ENCODE results near the gene RHBDL3.
A peak's percentile ranks its signal among the peaks of the same experiment; 100 is the strongest.
"Not testable (repeated sequence)": the region's sequence is repeated elsewhere in the genome, so short reads cannot be mapped to it uniquely, and the experiment has no call there.

The RHBDL3 gene

DNA sequence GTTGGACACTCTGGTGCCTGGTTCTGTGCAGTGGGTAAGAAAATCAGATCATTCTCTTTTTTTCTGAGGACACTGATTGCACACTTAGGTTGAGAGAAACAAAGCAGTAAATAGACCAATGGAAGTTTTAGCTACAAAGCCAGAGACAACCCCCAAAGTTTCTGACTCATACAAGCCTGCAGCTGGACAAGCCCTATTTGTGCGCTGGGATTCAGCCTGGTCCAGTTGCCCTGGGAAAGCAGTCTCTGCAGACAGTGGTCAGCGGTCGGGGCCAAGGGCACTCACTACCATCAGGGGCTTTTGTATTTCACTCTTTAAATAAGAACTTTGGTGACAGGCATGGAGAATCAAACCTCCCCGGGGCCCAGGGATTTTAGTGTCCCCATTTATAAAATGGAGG, 6.0 kb upstream of the RHBDL3 start:
- Mint-ChIP-seq H3K27me3 (peaks cover 64 to 91% of the 10 kb centered on the region in 2 donors), H3K9me3 (no peaks in the 10 kb centered on the region), H3K4me3 (no peak overlapping the region), H3K36me3 (no peaks in the 10 kb centered on the region), H3K27ac (no peak overlapping the region), H3K4me1 (peaks cover under 1 to 10% of the 10 kb centered on the region in 2 donors)
- DNase-seq: no peak
- ATAC-seq (replicated peaks): no peak

DNA sequence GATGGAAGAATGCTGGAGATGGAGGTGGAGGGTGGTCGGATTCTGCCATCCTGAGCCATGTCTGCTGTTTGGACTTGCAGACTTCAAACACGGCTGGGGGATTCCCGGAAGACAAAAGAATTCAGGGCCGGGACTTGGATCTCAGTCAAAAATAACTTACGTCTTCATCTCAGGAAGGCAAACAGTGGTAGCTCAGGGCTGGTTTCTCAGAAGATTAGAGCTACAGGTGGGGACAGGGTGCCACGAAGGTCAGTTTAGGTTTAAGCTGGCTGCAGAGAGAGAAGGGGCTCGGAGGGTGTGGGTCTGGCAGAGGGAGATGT, 4.3 kb upstream of the RHBDL3 start:
- no peaks in the 10 kb centered on the region for H3K9me3 Mint-ChIP-seq
- H3K27me3 Mint-ChIP-seq: peaks cover 65 to 82% of the 10 kb centered on the region in 2 donors
- H3K36me3 Mint-ChIP-seq: no peaks in the 10 kb centered on the region

DNA sequence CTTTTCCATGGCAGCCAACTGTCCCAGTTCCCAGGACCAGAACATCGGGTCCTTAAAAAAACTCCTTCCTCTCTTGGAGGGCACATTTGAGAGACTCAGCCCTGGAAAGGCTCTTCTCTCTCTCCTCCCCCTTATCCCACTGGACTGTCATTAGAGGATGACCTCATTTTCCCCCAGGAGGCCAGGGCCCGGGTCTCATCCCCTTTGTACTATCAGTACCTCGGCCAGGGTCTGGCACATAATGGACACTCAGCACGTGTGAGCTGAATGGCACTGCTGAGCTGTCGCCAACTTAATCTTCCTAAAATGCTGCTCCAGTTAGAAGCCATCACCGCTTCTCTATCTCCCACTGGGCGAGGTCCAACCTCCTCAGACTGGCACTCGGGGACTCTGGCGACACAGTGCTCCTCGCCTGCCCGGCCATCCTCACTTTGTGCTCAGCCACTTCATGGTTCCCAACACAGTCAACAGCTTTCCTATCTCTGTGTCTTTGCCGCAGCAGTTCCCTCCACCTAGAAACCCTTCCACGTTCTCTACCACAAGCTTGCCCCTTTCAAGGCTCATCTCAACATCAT, 3.6 kb upstream of the RHBDL3 start:
- Mint-ChIP-seq H3K27ac (no peak overlapping the region), H3K9me3 (no peaks in the 10 kb centered on the region), H3K4me3 (no peak overlapping the region), H3K36me3 (no peaks in the 10 kb centered on the region), H3K4me1 (peaks cover 11 to 24% of the 10 kb centered on the region in 2 donors), H3K27me3 (peaks cover 63 to 78% of the 10 kb centered on the region in 2 donors)
- DNase-seq (no peak), ATAC-seq (replicated peaks) (no peak)

More for the DNA sequence above, 4.3 kb upstream of the RHBDL3 start:
- Mint-ChIP-seq H3K4me1 (peaks cover 6 to 18% of the 10 kb centered on the region in 2 donors), H3K4me3 (no peak overlapping the region), H3K27ac (no peak overlapping the region)
- ATAC-seq (replicated peaks): no peak
- DNase-seq: no peak

DNA sequence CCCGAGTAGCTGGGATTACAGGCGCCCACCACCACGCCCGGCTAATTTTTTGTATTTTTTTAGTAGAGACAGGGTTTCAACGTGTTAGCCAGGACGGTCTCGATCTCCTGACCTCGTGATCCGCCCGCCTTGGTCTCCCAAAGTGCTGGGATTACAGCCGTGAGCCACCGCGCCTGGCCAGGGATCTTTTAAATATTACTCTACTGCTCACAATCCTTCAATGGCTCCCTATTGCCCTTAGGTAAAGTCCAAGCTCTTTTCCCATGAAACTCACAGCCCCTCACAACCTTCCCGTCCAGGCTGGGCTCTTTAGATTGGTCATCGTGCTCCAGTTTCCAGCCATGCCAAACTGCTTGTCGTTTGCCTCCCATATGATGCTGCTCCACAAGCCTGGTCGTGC, 2.1 kb upstream of the RHBDL3 start:
- H3K4me3 Mint-ChIP-seq; H3K27ac Mint-ChIP-seq; DNase-seq; H3K9me3 Mint-ChIP-seq; H3K36me3 Mint-ChIP-seq; ATAC-seq (replicated peaks): not testable (repeated sequence)
- Mint-ChIP-seq H3K27me3 (peaks cover 66 to 74% of the 10 kb centered on the region in 2 donors), H3K4me1 (peaks cover 18 to 36% of the 10 kb centered on the region in 2 donors)

DNA sequence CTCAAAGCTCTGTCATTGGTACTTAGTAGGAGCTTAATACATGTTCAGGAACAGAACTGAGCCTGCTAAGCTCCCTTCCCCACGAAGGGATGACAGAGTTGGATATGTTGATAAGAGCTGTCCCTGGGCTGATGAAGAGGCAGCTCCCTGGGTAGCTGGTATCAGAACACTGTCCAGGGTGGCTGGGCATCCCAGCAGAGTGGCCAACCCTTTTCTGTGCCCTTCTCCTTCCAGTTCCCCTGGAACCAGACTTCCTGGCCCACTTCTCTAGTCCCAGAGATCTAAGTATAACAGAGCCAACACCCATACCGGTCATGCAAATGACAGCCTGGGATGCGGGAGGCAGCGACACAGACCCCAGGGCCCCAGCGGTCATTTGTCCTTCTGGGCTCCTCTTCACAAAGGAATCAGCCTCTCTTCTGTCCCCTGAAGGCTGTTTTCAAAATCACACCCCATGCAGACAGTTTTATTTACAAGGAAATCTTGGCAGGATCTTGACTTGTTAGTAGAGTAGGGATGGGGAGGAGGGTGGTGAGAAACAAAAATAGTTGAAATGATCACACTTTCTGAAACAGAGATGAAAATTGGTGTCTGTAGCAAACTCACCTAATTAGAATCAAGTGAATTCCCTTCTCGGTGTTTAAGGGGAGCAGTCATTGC, 1.4 kb upstream of the RHBDL3 start:
- H3K36me3 Mint-ChIP-seq: no peaks in the 10 kb centered on the region
- peak overlapping the region in 1 of 2 donors; percentile 14 for H3K4me3 Mint-ChIP-seq
- H3K27ac Mint-ChIP-seq: no peak overlapping the region
- peaks cover 18 to 32% of the 10 kb centered on the region in 2 donors for H3K4me1 Mint-ChIP-seq
- ATAC-seq (replicated peaks): no peak
- no peaks in the 10 kb centered on the region for H3K9me3 Mint-ChIP-seq
- H3K27me3 Mint-ChIP-seq: peaks cover 69 to 76% of the 10 kb centered on the region in 2 donors
- no peak for DNase-seq

DNA sequence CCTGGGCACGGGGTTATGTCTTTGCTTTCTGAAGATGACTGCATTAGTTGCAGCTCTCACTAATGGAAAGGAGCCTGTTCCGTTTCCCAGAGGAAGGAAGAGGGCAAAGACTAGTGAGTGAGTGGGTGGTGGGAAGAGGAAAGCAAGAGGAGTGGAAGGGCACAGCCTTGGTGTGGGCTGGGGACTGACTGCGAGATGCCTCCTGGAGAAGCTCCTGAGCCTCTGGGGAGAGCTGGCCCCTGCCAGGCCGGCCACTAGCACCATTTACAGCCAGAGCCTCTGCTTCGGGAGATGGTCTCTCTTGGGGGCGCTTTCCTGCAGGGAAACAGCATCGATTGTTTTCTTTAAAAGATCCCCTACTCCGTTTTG, 825 bp upstream of the RHBDL3 start:
- H3K36me3 Mint-ChIP-seq: no peaks in the 10 kb centered on the region
- no peak overlapping the region for H3K27ac Mint-ChIP-seq
- H3K4me1 Mint-ChIP-seq: peaks cover 18 to 32% of the 10 kb centered on the region in 2 donors
- H3K9me3 Mint-ChIP-seq: no peaks in the 10 kb centered on the region
- ATAC-seq (replicated peaks): no peak
- DNase-seq: no peak
- H3K4me3 Mint-ChIP-seq: peak overlapping the region in 1 of 2 donors; percentile 14
- H3K27me3 Mint-ChIP-seq: peaks cover 74 to 76% of the 10 kb centered on the region in 2 donors

DNA sequence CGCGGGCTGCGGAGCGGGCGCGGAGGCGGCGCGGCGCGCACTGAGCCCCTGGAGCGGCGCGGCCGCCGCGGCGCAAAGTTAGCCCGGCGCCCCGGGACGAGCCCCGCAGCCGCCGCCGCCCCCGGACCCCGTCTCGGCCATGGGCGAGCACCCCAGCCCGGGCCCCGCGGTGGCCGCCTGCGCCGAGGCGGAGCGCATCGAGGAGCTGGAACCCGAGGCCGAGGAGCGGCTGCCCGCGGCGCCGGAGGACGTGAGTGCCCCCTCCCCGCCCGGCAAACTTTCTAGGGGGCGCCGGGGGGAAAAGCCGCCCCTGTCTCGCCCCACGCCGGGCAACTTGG, 388 bp downstream of the RHBDL3 start:
- peaks cover 76 to 77% of the 10 kb centered on the region in 2 donors for H3K27me3 Mint-ChIP-seq
- no peaks in the 10 kb centered on the region for H3K36me3 Mint-ChIP-seq
- peak overlapping the region in 1 of 2 donors; percentile 82 for H3K4me3 Mint-ChIP-seq
- DNase-seq (no peak), ATAC-seq (replicated peaks) (peak in 1 of 2 donors; percentile 2)
- H3K4me1 Mint-ChIP-seq: peaks cover 18 to 32% of the 10 kb centered on the region in 2 donors
- H3K27ac Mint-ChIP-seq: no peak overlapping the region
- H3K9me3 Mint-ChIP-seq: no peaks in the 10 kb centered on the region

DNA sequence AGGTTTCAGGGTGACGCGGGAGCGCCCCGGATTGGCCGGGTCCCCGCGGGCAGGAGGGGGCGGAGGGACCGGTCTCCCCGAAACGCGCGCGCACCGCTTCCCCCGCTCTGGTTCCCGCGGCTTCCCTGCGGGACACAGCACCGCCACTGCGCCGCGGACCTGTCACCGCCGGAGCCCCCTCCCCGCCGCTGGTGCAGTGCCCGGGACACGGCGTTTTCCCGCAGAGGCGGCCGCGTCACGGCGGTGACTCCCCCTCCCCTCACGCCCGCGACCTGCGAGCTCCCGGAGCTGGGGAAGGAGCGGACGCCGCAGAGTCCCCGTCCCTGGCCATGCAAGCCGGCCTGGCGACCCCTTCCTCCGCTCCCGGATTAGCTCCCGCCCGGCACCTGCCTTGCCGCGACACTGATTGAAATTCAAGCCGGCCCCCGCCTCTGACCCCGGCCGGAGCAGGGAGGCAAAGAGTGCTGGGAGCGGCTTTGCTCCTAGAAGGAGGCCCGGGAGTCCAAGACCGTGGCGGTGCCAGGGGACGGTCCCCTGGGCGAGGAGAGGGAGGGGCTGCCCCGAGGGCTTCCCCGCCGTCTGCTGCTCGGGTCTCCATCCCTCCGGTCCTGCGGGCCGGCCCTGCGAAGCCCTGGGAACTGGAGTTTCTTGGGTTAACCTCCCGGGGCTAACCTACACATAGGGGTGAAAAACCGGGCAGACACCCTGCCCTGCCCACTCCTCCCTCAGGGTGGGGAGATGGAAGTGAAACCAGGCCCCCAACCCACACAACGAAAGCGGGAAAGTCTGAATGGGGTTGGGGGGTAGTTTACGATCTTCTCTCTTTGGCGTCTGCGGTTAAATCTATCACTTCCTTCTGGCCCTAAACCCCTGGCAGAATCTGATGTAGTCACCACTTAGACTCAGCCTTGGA, 1.0 kb downstream of the RHBDL3 start:
- H3K4me1 Mint-ChIP-seq: peaks cover 18 to 32% of the 10 kb centered on the region in 2 donors
- no peaks in the 10 kb centered on the region for H3K36me3 Mint-ChIP-seq
- H3K27ac Mint-ChIP-seq: peak overlapping the region; percentile 56
- peaks cover 76 to 77% of the 10 kb centered on the region in 2 donors for H3K27me3 Mint-ChIP-seq
- DNase-seq (peak; percentile 52), ATAC-seq (replicated peaks) (peak; percentile 72 to 78)
- H3K4me3 Mint-ChIP-seq: peak overlapping the region; percentile 82
- no peaks in the 10 kb centered on the region for H3K9me3 Mint-ChIP-seq

DNA sequence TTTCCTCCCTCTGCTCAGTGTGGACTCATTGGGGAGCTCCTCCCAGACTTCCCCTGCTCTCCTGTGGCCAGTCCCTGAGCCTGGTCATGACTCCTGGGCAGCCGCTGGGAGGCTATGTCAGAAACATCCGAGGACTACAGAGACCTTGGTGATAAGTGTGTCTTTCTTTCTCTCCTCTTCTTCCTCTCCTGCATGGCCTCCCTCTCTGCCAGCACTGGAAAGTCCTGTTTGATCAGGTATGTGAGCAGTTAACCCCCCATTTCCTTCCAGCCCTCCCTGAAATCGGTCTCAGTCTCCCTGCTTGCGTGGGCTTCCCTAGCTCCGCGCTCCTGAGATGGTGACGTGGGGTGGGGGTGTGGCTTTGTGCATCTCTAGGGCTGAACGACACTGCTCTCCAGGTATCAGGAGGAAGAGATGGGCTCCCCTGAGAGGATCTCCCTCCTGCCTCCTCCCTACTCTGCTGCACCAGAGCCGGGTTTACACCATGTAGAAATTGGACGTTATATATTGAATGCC, 2.1 kb downstream of the RHBDL3 start:
- Mint-ChIP-seq H3K27me3 (peaks cover 73 to 77% of the 10 kb centered on the region in 2 donors), H3K4me3 (peak overlapping the region; percentile 52 to 69), H3K4me1 (peaks cover 18 to 32% of the 10 kb centered on the region in 2 donors), H3K36me3 (no peaks in the 10 kb centered on the region), H3K27ac (no peak overlapping the region), H3K9me3 (no peaks in the 10 kb centered on the region)
- peak in 1 of 2 donors; percentile 26 for ATAC-seq (replicated peaks)
- DNase-seq: no peak

DNA sequence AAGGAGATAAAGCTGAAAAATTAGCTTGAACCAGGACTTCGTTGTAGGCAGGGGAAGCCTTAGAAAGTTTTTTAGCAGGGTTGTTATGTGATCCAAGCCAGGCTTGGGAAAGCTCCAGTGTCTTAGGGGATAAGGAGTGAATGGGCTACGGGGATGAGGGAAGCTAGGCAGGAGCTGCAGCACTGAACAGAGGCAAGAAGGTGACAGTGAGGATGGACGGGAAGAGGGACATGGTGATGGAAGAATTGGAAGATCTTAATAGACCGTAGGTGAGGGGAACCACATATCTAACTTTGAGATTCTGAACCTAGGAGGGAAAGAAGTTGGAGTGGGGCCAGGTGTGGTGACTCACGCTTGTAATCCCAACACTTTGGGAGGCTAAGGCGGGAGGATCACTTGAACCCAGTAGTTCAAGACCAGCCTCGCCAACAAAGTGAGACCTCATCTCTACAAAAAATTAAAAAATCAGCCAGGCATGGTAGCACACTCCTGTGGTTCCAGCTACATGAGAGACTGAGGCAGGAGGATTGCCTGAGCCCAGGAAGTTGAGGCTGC, 3.2 kb downstream of the RHBDL3 start:
- Mint-ChIP-seq H3K36me3 (no peaks in the 10 kb centered on the region), H3K4me3 (no peak overlapping the region), H3K9me3 (no peaks in the 10 kb centered on the region), H3K27ac (no peak overlapping the region), H3K27me3 (peaks cover 70 to 75% of the 10 kb centered on the region in 2 donors), H3K4me1 (peaks cover 18 to 32% of the 10 kb centered on the region in 2 donors)
- no peak for DNase-seq
- no peak for ATAC-seq (replicated peaks)

DNA sequence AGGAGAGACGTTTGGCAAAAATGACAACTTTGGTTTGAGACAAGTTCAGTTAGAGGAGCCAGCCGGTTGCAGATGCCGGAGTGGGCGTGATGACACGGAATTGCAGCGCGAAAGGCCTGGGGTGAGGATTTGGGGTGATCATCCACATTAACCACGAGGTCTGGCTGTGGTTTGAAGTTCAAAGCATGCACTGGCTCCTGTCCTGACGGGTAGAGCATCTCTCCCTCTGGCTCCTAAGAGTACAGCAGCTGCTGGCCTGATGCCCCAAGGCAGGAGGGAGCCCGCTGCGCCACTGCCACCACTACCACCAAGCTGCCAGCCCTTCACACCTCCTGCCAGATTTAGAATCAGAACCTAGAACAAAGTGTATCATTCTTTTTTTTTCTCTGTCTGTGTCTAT, 3.7 kb downstream of the RHBDL3 start:
- Mint-ChIP-seq H3K27me3 (peaks cover 70 to 75% of the 10 kb centered on the region in 2 donors), H3K36me3 (no peaks in the 10 kb centered on the region), H3K4me3 (no peak overlapping the region), H3K4me1 (peaks cover 18 to 33% of the 10 kb centered on the region in 2 donors), H3K9me3 (no peaks in the 10 kb centered on the region), H3K27ac (no peak overlapping the region)
- ATAC-seq (replicated peaks) (no peak), DNase-seq (no peak)

DNA sequence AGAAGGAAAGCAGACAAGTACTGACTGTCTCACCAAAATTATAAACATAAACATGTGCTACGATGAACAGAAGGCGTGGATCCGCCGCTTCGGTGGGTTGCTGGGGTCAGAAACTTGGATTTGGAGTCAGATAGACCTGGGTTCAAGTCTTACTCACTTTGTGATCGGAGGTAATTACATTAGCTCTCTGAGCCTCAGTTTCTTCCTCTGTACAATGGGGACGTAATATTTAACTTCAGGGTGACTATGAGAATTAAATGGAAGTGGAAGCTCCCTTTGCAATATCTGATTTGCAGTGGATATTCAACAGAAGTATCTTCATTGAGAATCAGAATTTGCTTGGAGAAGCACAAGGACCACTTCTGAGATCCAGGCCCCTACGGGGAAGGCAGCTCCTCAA, 6.2 kb downstream of the RHBDL3 start:
- Mint-ChIP-seq H3K27me3 (peaks cover 68 to 74% of the 10 kb centered on the region in 2 donors), H3K36me3 (no peaks in the 10 kb centered on the region), H3K4me3 (no peak overlapping the region), H3K4me1 (peaks cover 18 to 39% of the 10 kb centered on the region in 2 donors), H3K27ac (no peak overlapping the region), H3K9me3 (no peaks in the 10 kb centered on the region)
- ATAC-seq (replicated peaks) (no peak), DNase-seq (no peak)

DNA sequence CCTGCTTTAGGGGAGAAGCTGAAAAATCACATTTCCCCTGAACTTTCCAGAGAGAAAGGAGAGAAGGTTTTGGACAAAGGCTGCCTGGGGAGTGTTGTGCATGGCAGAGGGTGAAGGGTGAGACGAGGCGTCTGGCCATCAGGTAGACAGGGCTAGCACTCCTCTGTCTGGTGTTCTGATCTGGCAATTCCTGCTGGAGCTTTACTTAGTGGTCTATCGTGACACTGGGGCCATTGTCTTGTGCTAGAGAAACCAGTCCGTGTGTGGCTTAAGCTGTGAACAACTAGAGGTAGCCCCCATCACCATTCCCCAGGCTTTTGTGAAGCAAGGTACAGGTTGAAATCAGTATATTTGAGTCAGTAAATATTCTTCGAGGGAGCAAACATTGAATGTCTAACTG, 8.5 kb downstream of the RHBDL3 start:
- Mint-ChIP-seq H3K9me3 (no peaks in the 10 kb centered on the region), H3K27ac (no peak overlapping the region), H3K4me3 (no peak overlapping the region), H3K27me3 (peaks cover 51 to 62% of the 10 kb centered on the region in 2 donors), H3K4me1 (peaks cover 13 to 29% of the 10 kb centered on the region in 2 donors), H3K36me3 (no peaks in the 10 kb centered on the region)
- no peak for ATAC-seq (replicated peaks)
- no peak for DNase-seq

DNA sequence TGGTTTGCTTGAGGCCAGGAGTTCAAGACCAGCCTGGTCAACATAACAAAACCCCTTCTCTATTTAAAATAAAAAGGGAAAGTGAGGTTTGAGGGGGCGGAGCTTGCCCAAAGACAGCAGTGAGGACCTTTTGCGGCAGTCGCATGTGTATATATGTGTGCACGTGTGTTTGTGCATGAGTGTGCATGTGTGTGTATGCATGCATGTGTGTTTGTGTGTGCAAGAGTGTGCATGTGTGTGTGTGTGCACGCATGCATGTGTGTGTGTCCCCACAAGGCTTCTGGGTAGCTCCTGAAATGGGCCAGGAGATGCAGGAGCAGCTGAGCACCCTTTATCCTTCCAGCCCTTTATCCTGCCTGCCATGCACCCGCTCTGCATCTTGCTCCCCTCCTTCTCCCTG, 9.0 kb downstream of the RHBDL3 start:
- Mint-ChIP-seq H3K9me3 (no peaks in the 10 kb centered on the region), H3K27me3 (peaks cover 46 to 62% of the 10 kb centered on the region in 2 donors)
- ATAC-seq (replicated peaks): no peak

More for the DNA sequence above, 9.0 kb downstream of the RHBDL3 start:
- H3K4me1 Mint-ChIP-seq: peaks cover 13 to 29% of the 10 kb centered on the region in 2 donors
- no peaks in the 10 kb centered on the region for H3K36me3 Mint-ChIP-seq
- no peak overlapping the region for H3K27ac Mint-ChIP-seq
- no peak for DNase-seq
- no peak overlapping the region for H3K4me3 Mint-ChIP-seq

All from stimulated activated naive B cell treated with anti-CD40 and anti-IgM and Interleukin-4, amounts not matched to agents 10 μg/mL and 1 μg/mL and 100 μg/mL, for 72 hours (primary cell).